SK-N-SH treated with all-trans-retinoic acid at 6 μM for 48 hours (cell line): ENCODE results near the gene SLC6A4.

Source experiments
- ATAC-seq: fragments of 200-7000 bp; cut with Tn5 transposase; 3 replicates; pipeline ENCODE4 v1.9.1; 2020; ENCODE audit warnings: mild to moderate bottlenecking, moderate library complexity
- ARNTL ChIP-seq: fragments of 450-650 bp; formaldehyde crosslinking; IDR thresholded peaks from 2 replicates; pipeline ENCODE4 v1.5.0; 2020; ENCODE audit warnings: low read depth, mild to moderate bottlenecking, moderate library complexity, borderline replicate concordance
- BACH2 ChIP-seq: fragments of 250-450 bp; sonication (Bioruptor Pico); IDR thresholded peaks from 2 replicates; pipeline ENCODE4 v1.9.0; 2021; ENCODE audit warnings: mild to moderate bottlenecking, borderline replicate concordance
- CSDC2 ChIP-seq: fragments of 250-450 bp; sonication (Bioruptor Pico); IDR thresholded peaks from 2 replicates; pipeline ENCODE4 v1.5.0; 2020; ENCODE audit warnings: mild to moderate bottlenecking, moderate library complexity
- GLIS3 ChIP-seq: fragments of 250-450 bp; sonication (Bioruptor Pico); IDR thresholded peaks from 2 replicates; pipeline ENCODE4 v1.5.0; 2020; ENCODE audit warnings: mild to moderate bottlenecking, moderate library complexity
- ISL1 ChIP-seq: fragments of 250-450 bp; sonication (Bioruptor Pico); IDR thresholded peaks from 2 replicates; pipeline ENCODE4 v2.1.2; 2022; ENCODE audit warnings: mild to moderate bottlenecking, moderate library complexity
- OSR1 ChIP-seq: fragments of 250-450 bp; sonication (Bioruptor Pico); IDR thresholded peaks from 2 replicates; pipeline ENCODE4 v1.8.0; 2022; ENCODE audit warnings: moderate library complexity, mild to moderate bottlenecking, inconsistent platforms
- PPARA ChIP-seq: fragments of 250-450 bp; sonication (Bioruptor Pico); IDR thresholded peaks from 2 replicates; pipeline ENCODE4 v1.5.0; 2020; ENCODE audit warnings: mild to moderate bottlenecking, borderline replicate concordance
- RARB ChIP-seq: fragments of 250-450 bp; sonication (Bioruptor Pico); IDR thresholded peaks from 2 replicates; pipeline ENCODE4 v1.8.0; 2021; ENCODE audit warnings: mild to moderate bottlenecking, moderate library complexity
- SNAI2 ChIP-seq: fragments of 250-450 bp; sonication (Bioruptor Pico); IDR thresholded peaks from 2 replicates; pipeline ENCODE4 v1.5.0; 2020; ENCODE audit warnings: mild to moderate bottlenecking, moderate library complexity
- TCF4 ChIP-seq: fragments of 250-450 bp; sonication (Bioruptor Pico); IDR thresholded peaks from 2 replicates; pipeline ENCODE4 v1.8.0; 2021; ENCODE audit warnings: mild to moderate bottlenecking, moderate library complexity, borderline replicate concordance
- TOX ChIP-seq: fragments of 250-450 bp; sonication (Bioruptor Pico); IDR thresholded peaks from 2 replicates; pipeline ENCODE4 v1.8.0; 2021; ENCODE audit warnings: mild to moderate bottlenecking, moderate library complexity, borderline replicate concordance
- ZC3H10 ChIP-seq: fragments of 250-450 bp; sonication (Bioruptor Pico); IDR thresholded peaks from 2 replicates; pipeline ENCODE4 v1.5.1; 2021; ENCODE audit warnings: mild to moderate bottlenecking, moderate library complexity
- ZFP30 ChIP-seq: fragments of 450-650 bp; formaldehyde crosslinking; IDR thresholded peaks from 2 replicates; pipeline ENCODE4 v1.5.0; 2022; ENCODE audit warnings: mild to moderate bottlenecking, moderate library complexity
- ZNF565 ChIP-seq: fragments of 450-650 bp; formaldehyde crosslinking; conservative IDR thresholded peaks from 2 replicates; pipeline ENCODE4 v1.5.0; 2020; ENCODE audit warnings: low read depth, mild to moderate bottlenecking, moderate library complexity
- ZNF70 ChIP-seq: fragments of 450-650 bp; formaldehyde crosslinking; IDR thresholded peaks from 2 replicates; pipeline ENCODE4 v1.5.0; 2020; ENCODE audit warnings: mild to moderate bottlenecking, moderate library complexity
- ZNF8 ChIP-seq: fragments of 450-650 bp; formaldehyde crosslinking; IDR thresholded peaks from 2 replicates; pipeline ENCODE4 v1.5.0; 2020; ENCODE audit warnings: mild to moderate bottlenecking, moderate library complexity
- TF ChIP-seq, protein P1 (sequence below): fragments of 250-450 bp; sonication (Bioruptor Pico); IDR thresholded peaks from 2 replicates; pipeline ENCODE4 v1.8.0; 2020; ENCODE audit warnings: mild to moderate bottlenecking, moderate library complexity, borderline replicate concordance
- TF ChIP-seq, protein P2 (sequence below): fragments of 250-450 bp; sonication (Bioruptor Pico); IDR thresholded peaks from 2 replicates; pipeline ENCODE4 v1.8.0; 2021; ENCODE audit warnings: low read depth, mild to moderate bottlenecking, moderate library complexity, borderline replicate concordance
- TF ChIP-seq, protein P3 (sequence below): fragments of 250-450 bp; sonication (Bioruptor Pico); IDR thresholded peaks from 2 replicates; pipeline ENCODE4 v1.5.1; 2020; ENCODE audit warnings: low read depth, mild to moderate bottlenecking, moderate library complexity
- TF ChIP-seq, protein P4 (sequence below): fragments of 250-450 bp; sonication (Bioruptor Pico); IDR thresholded peaks from 2 replicates; pipeline ENCODE4 v1.5.1; 2021; ENCODE audit warnings: mild to moderate bottlenecking, moderate library complexity

SLC6A4 gene

DNA sequence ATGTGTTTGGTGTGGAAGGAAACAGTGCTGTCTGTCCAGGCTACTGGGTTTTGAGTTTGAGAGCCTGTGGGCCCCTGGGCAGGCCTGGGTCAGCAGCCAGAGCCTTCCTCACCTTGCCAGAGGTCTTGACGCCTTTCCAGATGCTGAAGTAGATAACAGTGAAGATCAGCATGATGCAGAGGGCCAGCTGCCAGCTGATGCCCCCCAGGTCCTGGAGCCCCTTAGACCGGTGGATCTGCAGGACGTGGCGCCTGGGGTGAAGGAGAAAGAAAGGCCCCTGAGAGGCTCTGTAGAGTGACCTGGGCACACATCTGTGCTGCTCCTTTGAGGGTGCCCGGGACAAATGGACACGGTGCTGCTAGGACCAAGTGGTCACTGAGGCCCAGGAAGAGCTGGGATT, 18.4 kb downstream of the SLC6A4 start:
- no peak for ATAC-seq
- TF ChIP-seq ZC3H10 (CRISPR knock-in tag) (no peak), GLIS3 (no peak), TCF4 (no peak), BACH2 (no peak), ZNF565 (CRISPR knock-in tag) (no peak), ZNF8 (CRISPR knock-in tag) (no peak), RARB (CRISPR knock-in tag) (no peak), ZNF70 (CRISPR knock-in tag) (no peak)
- TF ChIP-seq, protein P1, sequence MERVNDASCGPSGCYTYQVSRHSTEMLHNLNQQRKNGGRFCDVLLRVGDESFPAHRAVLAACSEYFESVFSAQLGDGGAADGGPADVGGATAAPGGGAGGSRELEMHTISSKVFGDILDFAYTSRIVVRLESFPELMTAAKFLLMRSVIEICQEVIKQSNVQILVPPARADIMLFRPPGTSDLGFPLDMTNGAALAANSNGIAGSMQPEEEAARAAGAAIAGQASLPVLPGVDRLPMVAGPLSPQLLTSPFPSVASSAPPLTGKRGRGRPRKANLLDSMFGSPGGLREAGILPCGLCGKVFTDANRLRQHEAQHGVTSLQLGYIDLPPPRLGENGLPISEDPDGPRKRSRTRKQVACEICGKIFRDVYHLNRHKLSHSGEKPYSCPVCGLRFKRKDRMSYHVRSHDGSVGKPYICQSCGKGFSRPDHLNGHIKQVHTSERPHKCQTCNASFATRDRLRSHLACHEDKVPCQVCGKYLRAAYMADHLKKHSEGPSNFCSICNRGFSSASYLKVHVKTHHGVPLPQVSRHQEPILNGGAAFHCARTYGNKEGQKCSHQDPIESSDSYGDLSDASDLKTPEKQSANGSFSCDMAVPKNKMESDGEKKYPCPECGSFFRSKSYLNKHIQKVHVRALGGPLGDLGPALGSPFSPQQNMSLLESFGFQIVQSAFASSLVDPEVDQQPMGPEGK (CRISPR knock-in tag): no peak
- TF ChIP-seq, protein P2, sequence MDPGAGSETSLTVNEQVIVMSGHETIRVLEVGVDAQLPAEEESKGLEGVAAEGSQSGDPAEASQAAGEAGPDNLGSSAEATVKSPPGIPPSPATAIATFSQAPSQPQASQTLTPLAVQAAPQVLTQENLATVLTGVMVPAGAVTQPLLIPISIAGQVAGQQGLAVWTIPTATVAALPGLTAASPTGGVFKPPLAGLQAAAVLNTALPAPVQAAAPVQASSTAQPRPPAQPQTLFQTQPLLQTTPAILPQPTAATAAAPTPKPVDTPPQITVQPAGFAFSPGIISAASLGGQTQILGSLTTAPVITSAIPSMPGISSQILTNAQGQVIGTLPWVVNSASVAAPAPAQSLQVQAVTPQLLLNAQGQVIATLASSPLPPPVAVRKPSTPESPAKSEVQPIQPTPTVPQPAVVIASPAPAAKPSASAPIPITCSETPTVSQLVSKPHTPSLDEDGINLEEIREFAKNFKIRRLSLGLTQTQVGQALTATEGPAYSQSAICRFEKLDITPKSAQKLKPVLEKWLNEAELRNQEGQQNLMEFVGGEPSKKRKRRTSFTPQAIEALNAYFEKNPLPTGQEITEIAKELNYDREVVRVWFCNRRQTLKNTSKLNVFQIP (CRISPR knock-in tag): no peak

DNA sequence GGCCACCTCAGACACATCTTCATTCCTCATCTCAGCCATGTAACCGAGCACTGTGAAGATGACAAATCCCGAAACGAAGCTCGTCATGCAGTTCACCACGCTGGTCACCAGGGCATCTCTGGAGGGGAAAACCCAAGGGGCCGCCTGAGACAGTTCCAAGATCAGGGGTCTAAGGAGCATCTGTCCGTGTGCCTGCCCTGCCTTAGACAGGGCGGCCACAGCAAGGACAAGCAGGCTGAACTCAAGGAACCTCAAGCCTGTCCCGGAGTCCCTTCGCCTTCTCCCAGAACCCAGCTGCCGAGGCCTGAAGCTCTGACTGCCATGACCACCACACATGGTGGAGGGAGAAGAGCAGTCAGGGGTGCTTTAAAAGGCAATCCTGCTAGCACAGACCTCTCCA, 22.7 kb downstream of the SLC6A4 start:
- TF ChIP-seq TOX (no peak), ZNF70 (CRISPR knock-in tag) (no peak), PPARA (no peak), ZFP30 (CRISPR knock-in tag) (no peak), GLIS3 (no peak), ARNTL (CRISPR knock-in tag) (no peak), SNAI2 (CRISPR knock-in tag) (no peak), CSDC2 (no peak), ISL1 (CRISPR knock-in tag) (no peak), ZNF565 (CRISPR knock-in tag) (no peak), OSR1 (no peak)
- TF ChIP-seq, protein P3, sequence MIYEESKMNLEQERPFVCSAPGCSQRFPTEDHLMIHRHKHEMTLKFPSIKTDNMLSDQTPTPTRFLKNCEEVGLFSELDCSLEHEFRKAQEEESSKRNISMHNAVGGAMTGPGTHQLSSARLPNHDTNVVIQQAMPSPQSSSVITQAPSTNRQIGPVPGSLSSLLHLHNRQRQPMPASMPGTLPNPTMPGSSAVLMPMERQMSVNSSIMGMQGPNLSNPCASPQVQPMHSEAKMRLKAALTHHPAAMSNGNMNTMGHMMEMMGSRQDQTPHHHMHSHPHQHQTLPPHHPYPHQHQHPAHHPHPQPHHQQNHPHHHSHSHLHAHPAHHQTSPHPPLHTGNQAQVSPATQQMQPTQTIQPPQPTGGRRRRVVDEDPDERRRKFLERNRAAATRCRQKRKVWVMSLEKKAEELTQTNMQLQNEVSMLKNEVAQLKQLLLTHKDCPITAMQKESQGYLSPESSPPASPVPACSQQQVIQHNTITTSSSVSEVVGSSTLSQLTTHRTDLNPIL (CRISPR knock-in tag): no peak
- TF ChIP-seq, protein P4, sequence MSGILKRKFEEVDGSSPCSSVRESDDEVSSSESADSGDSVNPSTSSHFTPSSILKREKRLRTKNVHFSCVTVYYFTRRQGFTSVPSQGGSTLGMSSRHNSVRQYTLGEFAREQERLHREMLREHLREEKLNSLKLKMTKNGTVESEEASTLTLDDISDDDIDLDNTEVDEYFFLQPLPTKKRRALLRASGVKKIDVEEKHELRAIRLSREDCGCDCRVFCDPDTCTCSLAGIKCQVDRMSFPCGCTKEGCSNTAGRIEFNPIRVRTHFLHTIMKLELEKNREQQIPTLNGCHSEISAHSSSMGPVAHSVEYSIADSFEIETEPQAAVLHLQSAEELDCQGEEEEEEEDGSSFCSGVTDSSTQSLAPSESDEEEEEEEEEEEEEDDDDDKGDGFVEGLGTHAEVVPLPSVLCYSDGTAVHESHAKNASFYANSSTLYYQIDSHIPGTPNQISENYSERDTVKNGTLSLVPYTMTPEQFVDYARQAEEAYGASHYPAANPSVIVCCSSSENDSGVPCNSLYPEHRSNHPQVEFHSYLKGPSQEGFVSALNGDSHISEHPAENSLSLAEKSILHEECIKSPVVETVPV (CRISPR knock-in tag): no peak
- TF ChIP-seq, protein P2 (CRISPR knock-in tag): no peak
- ATAC-seq: no peak

DNA sequence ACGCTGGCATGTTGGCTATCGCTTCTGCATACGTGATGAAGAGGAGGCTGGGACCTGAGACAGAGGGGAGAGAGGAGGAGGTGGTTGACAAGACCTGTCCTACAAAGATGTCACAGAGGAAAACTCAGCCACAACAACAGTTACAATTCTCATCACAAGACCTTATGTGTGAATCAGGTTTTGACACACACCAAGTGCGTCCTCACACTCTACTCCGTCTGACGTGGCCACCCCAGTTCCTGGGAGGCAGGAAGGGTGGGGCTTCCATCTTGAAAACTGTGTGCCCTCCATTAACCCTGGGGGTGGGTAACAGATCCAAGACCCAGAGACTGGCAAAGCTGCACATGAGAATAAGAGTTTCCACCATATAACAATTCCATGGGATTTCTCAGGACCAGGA, 24.1 kb downstream of the SLC6A4 start:
- ATAC-seq: no peak
- TF ChIP-seq SNAI2 (CRISPR knock-in tag) (no peak), BACH2 (no peak), PPARA (no peak), ISL1 (CRISPR knock-in tag) (no peak), ZC3H10 (CRISPR knock-in tag) (no peak)
- TF ChIP-seq, protein P3 (CRISPR knock-in tag): no peak
- TF ChIP-seq, protein P2 (CRISPR knock-in tag): no peak
- TF ChIP-seq, all 23 proteins: peak for 0
